H9 (cell line): ENCODE measurements around the gene PTK7. TPM values are rescaled to one million over a fixed set of nuclear protein-coding genes. Genes with fewer than 3 reads are reported as not detected.

ENCODE experiments used
- DNase-seq: peaks from one replicate; pipeline ENCODE4 v3.0.0-alpha.2; 2017
- H2AFZ ChIP-seq: one replicate; pipeline ENCODE4 v1.6.1; 2013; ENCODE audit warnings: mild to moderate bottlenecking, low read length, control low read depth, moderate library complexity
- H2AK5ac ChIP-seq: 2 replicates; pipeline ENCODE4 v1.6.1; 2013; ENCODE audit warnings: low read length, control low read depth, mixed read lengths; ENCODE audit not compliant: insufficient read length
- H2BK120ac ChIP-seq: one replicate; pipeline ENCODE4 v1.6.1; 2013; ENCODE audit warnings: low read depth, mild to moderate bottlenecking, low read length, control low read depth, inconsistent platforms; ENCODE audit not compliant: poor library complexity, severe bottlenecking
- H2BK12ac ChIP-seq: 2 replicates; pipeline ENCODE4 v1.6.1; 2013; ENCODE audit warnings: low read length, control low read depth, mixed read lengths, low read depth; ENCODE audit not compliant: insufficient read length
- H2BK15ac ChIP-seq: 2 replicates; pipeline ENCODE4 v1.6.1; 2013; ENCODE audit warnings: low read depth, low read length, control low read depth
- H2BK20ac ChIP-seq: one replicate; pipeline ENCODE4 v1.6.1; 2013; ENCODE audit warnings: low read depth, mild to moderate bottlenecking, low read length, control low read depth, inconsistent platforms; ENCODE audit not compliant: poor library complexity, severe bottlenecking
- H2BK5ac ChIP-seq: 2 replicates; pipeline ENCODE4 v1.6.1; 2013; ENCODE audit warnings: low read length, control low read depth, mixed read lengths; ENCODE audit not compliant: insufficient read length
- H3K14ac ChIP-seq: 2 replicates; pipeline ENCODE4 v1.6.1; 2013; ENCODE audit warnings: low read length, control low read depth; ENCODE audit not compliant: insufficient read depth
- H3K18ac ChIP-seq: 2 replicates; pipeline ENCODE4 v1.6.1; 2013; ENCODE audit warnings: low read depth, mild to moderate bottlenecking, mixed read lengths, low read length, control low read depth; ENCODE audit not compliant: insufficient read length
- H3K23ac ChIP-seq: 2 replicates; pipeline ENCODE4 v1.6.1; 2013; ENCODE audit warnings: low read length, control low read depth, mixed read lengths, low read depth; ENCODE audit not compliant: insufficient read length
- H3K23me2 ChIP-seq: 2 replicates; pipeline ENCODE4 v1.6.1; 2013; ENCODE audit warnings: low read depth, mild to moderate bottlenecking, mixed read lengths, low read length, control low read depth; ENCODE audit not compliant: insufficient read length, poor library complexity, severe bottlenecking
- H3K27ac ChIP-seq: 2 replicates; pipeline ENCODE4 v1.5.1; 2013; ENCODE audit warnings: low read length, control low read depth, mixed read lengths, low read depth; ENCODE audit not compliant: insufficient read length
- H3K27me3 ChIP-seq: 2 replicates; pipeline ENCODE4 v1.6.1; 2013; ENCODE audit warnings: low read length, control low read depth, inconsistent platforms; ENCODE audit not compliant: insufficient read depth
- H3K4ac ChIP-seq: 2 replicates; pipeline ENCODE4 v1.6.1; 2013; ENCODE audit warnings: low read depth, mild to moderate bottlenecking, control low read depth, inconsistent platforms, low read length, moderate library complexity
- H3K4me1 ChIP-seq: 2 replicates; pipeline ENCODE4 v1.6.1; 2013; ENCODE audit warnings: low read length, control low read depth, inconsistent platforms; ENCODE audit not compliant: insufficient read depth
- H3K4me2 ChIP-seq: 2 replicates; pipeline ENCODE4 v1.6.1; 2013; ENCODE audit warnings: low read length, control low read depth, mixed read lengths; ENCODE audit not compliant: insufficient read length, insufficient read depth
- H3K56ac ChIP-seq: 2 replicates; pipeline ENCODE4 v1.6.1; 2013; ENCODE audit warnings: low read depth, mild to moderate bottlenecking, mixed read lengths, low read length, control low read depth; ENCODE audit not compliant: insufficient read length
- H3K79me1 ChIP-seq: 2 replicates; pipeline ENCODE4 v1.6.1; 2013; ENCODE audit warnings: low read depth, mild to moderate bottlenecking, moderate library complexity, low read length, control low read depth, inconsistent platforms; ENCODE audit not compliant: insufficient read depth, poor library complexity, severe bottlenecking
- H3K79me2 ChIP-seq: 2 replicates; pipeline ENCODE4 v1.6.1; 2013; ENCODE audit warnings: low read length, control low read depth, inconsistent platforms; ENCODE audit not compliant: insufficient read depth
- H3K9ac ChIP-seq: 2 replicates; pipeline ENCODE4 v1.6.1; 2013; ENCODE audit warnings: low read length, control low read depth, mixed read lengths; ENCODE audit not compliant: insufficient read length; ENCODE audit errors: extremely low read depth
- H3K9me3 ChIP-seq: one replicate; pipeline ENCODE4 v1.6.1; 2013; ENCODE audit warnings: low read depth, low read length, inconsistent platforms; ENCODE audit not compliant: control insufficient read depth
- H3T11ph ChIP-seq: one replicate; pipeline ENCODE4 v1.6.1; 2013; ENCODE audit warnings: mild to moderate bottlenecking, low read length, control low read depth, inconsistent platforms
- H4K20me1 ChIP-seq: one replicate; pipeline ENCODE4 v1.6.1; 2013; ENCODE audit not compliant: control insufficient read depth, insufficient read length, insufficient read depth
- H4K5ac ChIP-seq: 2 replicates; pipeline ENCODE4 v1.6.1; 2013; ENCODE audit warnings: low read depth, mild to moderate bottlenecking, mixed read lengths, low read length, control low read depth; ENCODE audit not compliant: insufficient read length
- H4K8ac ChIP-seq: replicated peaks from 2 replicates; pipeline ENCODE4 v1.6.1; 2013; ENCODE audit warnings: low read length, control low read depth, mixed read lengths, low read depth; ENCODE audit not compliant: insufficient read length
- H4K91ac ChIP-seq: 2 replicates; pipeline ENCODE4 v1.6.1; 2013; ENCODE audit warnings: low read depth, mild to moderate bottlenecking, moderate library complexity, mixed read lengths, low read length, control low read depth; ENCODE audit not compliant: insufficient read length
- H3K27ac Mint-ChIP-seq, 3 experiments: 2 replicates in 2 of 3; 3 replicates in 1 of 3; pipeline ENCODE4 v1.8.0; 2020 to 2021; ENCODE audit warnings: mixed read lengths in 3 of 3, mild to moderate bottlenecking in 1 of 3, moderate library complexity in 1 of 3
- H3K27me3 Mint-ChIP-seq: 2 replicates; pipeline ENCODE4 v1.8.0; 2021; ENCODE audit warnings: low read depth, mild to moderate bottlenecking, moderate library complexity, mixed read lengths
- H3K36me3 Mint-ChIP-seq, 3 experiments: 2 replicates in 2 of 3; 3 replicates in 1 of 3; pipeline ENCODE4 v1.8.0; 2020 to 2021; ENCODE audit warnings: low read depth in 3 of 3, mixed read lengths in 3 of 3; ENCODE audit not compliant: insufficient read depth in 1 of 3
- H3K4me1 Mint-ChIP-seq, 2 experiments: 2 replicates each; pipeline ENCODE4 v1.8.0; 2020; ENCODE audit warnings: mixed read lengths in 2 of 2
- H3K4me3 Mint-ChIP-seq, 2 experiments: 2 replicates in 1 of 2; 3 replicates in 1 of 2; pipeline ENCODE4 v1.8.0; 2020 to 2021; ENCODE audit warnings: mild to moderate bottlenecking in 2 of 2, mixed read lengths in 2 of 2, moderate library complexity in 1 of 2
- H3K9me3 Mint-ChIP-seq, 2 experiments: 2 replicates in 1 of 2; 3 replicates in 1 of 2; pipeline ENCODE4 v1.8.0; 2020; ENCODE audit warnings: mild to moderate bottlenecking in 2 of 2, mixed read lengths in 2 of 2, moderate library complexity in 1 of 2
- WGBS: extraction: QIAGEN DNeasy Blood & Tissue Kit; methylation state at CpG from one replicate; pipeline ENCODE4 v1.1.7; 2013; ENCODE audit warnings: missing lambda C conversion rate, low lambda C conversion rate, mixed read lengths; ENCODE audit not compliant: insufficient read length; ENCODE audit errors: extremely low coverage; 5-methylcytosine and 5-hydroxymethylcytosine counted together
- total RNA-seq: library from RNA; stranded (reverse); gene quantifications from 2 replicates; pipeline ENCODE4 v1.2.1, GENCODE V29; 2021
- TF ChIP-seq, protein P1 (sequence below): fragments of 200-600 bp; sonication (generic); conservative IDR thresholded peaks from 3 replicates; pipeline ENCODE4 v1.8.0; 2021; ENCODE audit warnings: antibody characterized with exemption, mild to moderate bottlenecking

The PTK7 gene
- total RNA-seq, 1 experiment from 2014 or later, result 128 TPM

DNA sequence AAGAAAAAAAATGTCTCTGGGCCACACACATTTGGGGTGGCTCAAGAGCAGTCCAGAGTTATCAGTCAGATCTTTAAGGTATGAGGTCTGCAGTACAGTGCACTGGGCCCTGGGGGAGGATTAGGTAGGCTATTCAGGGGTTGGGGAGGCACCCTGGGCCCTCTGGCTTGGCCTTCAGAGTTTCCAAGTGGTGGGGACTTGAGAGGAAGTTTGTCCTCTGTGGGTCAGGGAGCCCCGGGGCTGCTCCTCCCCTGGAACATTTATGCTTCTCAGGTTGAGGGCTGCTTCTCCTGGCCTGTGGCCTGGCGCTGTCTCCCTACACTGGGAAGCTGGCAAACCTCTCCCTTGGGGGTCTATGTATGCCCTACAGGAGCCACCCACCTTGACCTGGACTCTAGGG is 46.0 kb downstream of the PTK7 start:
- no peaks in the 10 kb centered on the region for H3K4me1 ChIP-seq
- no peak overlapping the region for H4K8ac ChIP-seq

More for the DNA sequence above, 46.0 kb downstream of the PTK7 start:
- Histone ChIP-seq H3K56ac (no peak overlapping the region), H2AK5ac (no peak overlapping the region), H3K27me3 (no peaks in the 10 kb centered on the region), H3K14ac (no peak overlapping the region), H2BK5ac (no peak overlapping the region), H3K79me1 (no peaks in the 10 kb centered on the region), H3K18ac (no peak overlapping the region), H3K9ac (no peak overlapping the region), H4K20me1 (no peaks in the 10 kb centered on the region), H3K4me2 (no peak overlapping the region), H3T11ph (no peak overlapping the region), H2BK15ac (no peak overlapping the region), H3K9me3 (no peaks in the 10 kb centered on the region), H2BK120ac (no peak overlapping the region), H3K4ac (no peak overlapping the region), H3K23ac (no peak overlapping the region), H3K79me2 (peaks cover 3% of the 10 kb centered on the region; the same call in 1 of the 2 replicates), H2AFZ (no peak overlapping the region), H4K91ac (no peak overlapping the region), H3K27ac (no peak overlapping the region), H3K23me2 (no peaks in the 10 kb centered on the region), H4K5ac (no peak overlapping the region), H2BK12ac (no peak overlapping the region), H2BK20ac (no peak overlapping the region)
- Mint-ChIP-seq H3K9me3 (no peaks in the 10 kb centered on the region), H3K4me3 (no peak overlapping the region), H3K36me3 (no peaks in the 10 kb centered on the region; a peak in 1 of 7 replicates), H3K27me3 (no peaks in the 10 kb centered on the region), H3K27ac (no peak overlapping the region), H3K4me1 (peaks cover 46 to 59% of the 10 kb centered on the region in 2 experiments)
- no peak for DNase-seq
- TF ChIP-seq, protein P1, sequence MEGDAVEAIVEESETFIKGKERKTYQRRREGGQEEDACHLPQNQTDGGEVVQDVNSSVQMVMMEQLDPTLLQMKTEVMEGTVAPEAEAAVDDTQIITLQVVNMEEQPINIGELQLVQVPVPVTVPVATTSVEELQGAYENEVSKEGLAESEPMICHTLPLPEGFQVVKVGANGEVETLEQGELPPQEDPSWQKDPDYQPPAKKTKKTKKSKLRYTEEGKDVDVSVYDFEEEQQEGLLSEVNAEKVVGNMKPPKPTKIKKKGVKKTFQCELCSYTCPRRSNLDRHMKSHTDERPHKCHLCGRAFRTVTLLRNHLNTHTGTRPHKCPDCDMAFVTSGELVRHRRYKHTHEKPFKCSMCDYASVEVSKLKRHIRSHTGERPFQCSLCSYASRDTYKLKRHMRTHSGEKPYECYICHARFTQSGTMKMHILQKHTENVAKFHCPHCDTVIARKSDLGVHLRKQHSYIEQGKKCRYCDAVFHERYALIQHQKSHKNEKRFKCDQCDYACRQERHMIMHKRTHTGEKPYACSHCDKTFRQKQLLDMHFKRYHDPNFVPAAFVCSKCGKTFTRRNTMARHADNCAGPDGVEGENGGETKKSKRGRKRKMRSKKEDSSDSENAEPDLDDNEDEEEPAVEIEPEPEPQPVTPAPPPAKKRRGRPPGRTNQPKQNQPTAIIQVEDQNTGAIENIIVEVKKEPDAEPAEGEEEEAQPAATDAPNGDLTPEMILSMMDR, result no peak
- WGBS, result no CpG with 5 or more reads among the region's 2 CpGs
